ENCODE measurements around the gene SFT2D2. TPM values are rescaled to one million over a fixed set of nuclear protein-coding genes. Genes with fewer than 3 reads are reported as not detected.

The SFT2D2 gene
- polyA plus RNA-seq, 1 of the 3 experiments (the other 2 are of a cell fraction) = 9.3 TPM

DNA sequence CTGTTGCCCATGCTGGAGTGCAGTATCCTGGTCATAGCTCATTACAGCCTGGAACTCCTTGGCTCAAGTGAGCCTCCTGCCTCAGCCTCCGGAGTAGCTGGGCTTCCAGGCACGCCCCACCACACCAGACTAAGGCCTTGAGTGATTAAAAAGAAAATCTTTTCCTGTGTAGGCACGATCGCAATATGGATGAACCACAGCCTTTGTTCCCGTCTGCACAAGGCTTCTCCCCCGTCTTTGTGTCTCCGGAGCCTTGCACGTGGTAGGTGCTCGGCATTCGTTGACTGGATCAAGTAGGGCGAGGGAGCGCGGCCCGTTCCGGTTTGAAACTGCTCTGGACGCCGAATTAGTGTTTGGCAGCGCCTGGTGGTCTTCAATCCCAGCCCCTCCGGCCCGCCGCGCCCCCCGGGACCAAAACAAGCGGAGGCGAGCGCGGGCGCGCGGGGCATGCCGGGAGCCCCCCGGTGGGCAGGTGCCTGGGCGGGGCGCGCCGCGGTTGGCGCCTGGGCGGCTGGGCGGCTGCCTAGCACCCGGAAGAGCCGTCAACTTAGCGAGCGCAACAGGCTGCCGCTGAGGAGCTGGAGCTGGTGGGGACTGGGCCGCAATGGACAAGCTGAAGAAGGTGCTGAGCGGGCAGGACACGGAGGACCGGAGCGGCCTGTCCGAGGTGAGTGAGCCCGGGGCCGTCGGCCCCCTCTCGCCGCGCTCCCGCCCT, at the start of gene SFT2D2 (continued):
- TF ChIP-seq, protein P1, sequence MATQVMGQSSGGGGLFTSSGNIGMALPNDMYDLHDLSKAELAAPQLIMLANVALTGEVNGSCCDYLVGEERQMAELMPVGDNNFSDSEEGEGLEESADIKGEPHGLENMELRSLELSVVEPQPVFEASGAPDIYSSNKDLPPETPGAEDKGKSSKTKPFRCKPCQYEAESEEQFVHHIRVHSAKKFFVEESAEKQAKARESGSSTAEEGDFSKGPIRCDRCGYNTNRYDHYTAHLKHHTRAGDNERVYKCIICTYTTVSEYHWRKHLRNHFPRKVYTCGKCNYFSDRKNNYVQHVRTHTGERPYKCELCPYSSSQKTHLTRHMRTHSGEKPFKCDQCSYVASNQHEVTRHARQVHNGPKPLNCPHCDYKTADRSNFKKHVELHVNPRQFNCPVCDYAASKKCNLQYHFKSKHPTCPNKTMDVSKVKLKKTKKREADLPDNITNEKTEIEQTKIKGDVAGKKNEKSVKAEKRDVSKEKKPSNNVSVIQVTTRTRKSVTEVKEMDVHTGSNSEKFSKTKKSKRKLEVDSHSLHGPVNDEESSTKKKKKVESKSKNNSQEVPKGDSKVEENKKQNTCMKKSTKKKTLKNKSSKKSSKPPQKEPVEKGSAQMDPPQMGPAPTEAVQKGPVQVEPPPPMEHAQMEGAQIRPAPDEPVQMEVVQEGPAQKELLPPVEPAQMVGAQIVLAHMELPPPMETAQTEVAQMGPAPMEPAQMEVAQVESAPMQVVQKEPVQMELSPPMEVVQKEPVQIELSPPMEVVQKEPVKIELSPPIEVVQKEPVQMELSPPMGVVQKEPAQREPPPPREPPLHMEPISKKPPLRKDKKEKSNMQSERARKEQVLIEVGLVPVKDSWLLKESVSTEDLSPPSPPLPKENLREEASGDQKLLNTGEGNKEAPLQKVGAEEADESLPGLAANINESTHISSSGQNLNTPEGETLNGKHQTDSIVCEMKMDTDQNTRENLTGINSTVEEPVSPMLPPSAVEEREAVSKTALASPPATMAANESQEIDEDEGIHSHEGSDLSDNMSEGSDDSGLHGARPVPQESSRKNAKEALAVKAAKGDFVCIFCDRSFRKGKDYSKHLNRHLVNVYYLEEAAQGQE (IDR thresholded peaks at IDR 0.05; ENCODE audit: low read depth, low read length) = peak; percentile 31; the same call in 1 of the 2 replicates
- TF ChIP-seq TAF1 (IDR thresholded peaks at IDR 0.05; ENCODE audit: borderline replicate concordance, low read depth, low read length) (peak; percentile 81), RCOR1 (IDR thresholded peaks at IDR 0.05; ENCODE audit: low read length) (0 out of 2 replicates have a peak, but pooled peaks have one; percentile 29), RFX5 (IDR thresholded peaks at IDR 0.05; ENCODE audit: low read length) (no peak), RAD21 (IDR thresholded peaks at IDR 0.05; ENCODE audit: low read length) (no peak), TCF12 (IDR thresholded peaks at IDR 0.05) (no peak), POLR2AphosphoS5 (IDR thresholded peaks at IDR 0.05; ENCODE audit: low read depth, low read length) (peak; percentile 46; the same call in 1 of the 2 replicates)
- TF ChIP-seq, protein P2, sequence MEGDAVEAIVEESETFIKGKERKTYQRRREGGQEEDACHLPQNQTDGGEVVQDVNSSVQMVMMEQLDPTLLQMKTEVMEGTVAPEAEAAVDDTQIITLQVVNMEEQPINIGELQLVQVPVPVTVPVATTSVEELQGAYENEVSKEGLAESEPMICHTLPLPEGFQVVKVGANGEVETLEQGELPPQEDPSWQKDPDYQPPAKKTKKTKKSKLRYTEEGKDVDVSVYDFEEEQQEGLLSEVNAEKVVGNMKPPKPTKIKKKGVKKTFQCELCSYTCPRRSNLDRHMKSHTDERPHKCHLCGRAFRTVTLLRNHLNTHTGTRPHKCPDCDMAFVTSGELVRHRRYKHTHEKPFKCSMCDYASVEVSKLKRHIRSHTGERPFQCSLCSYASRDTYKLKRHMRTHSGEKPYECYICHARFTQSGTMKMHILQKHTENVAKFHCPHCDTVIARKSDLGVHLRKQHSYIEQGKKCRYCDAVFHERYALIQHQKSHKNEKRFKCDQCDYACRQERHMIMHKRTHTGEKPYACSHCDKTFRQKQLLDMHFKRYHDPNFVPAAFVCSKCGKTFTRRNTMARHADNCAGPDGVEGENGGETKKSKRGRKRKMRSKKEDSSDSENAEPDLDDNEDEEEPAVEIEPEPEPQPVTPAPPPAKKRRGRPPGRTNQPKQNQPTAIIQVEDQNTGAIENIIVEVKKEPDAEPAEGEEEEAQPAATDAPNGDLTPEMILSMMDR (IDR thresholded peaks at IDR 0.05) = no peak

DNA sequence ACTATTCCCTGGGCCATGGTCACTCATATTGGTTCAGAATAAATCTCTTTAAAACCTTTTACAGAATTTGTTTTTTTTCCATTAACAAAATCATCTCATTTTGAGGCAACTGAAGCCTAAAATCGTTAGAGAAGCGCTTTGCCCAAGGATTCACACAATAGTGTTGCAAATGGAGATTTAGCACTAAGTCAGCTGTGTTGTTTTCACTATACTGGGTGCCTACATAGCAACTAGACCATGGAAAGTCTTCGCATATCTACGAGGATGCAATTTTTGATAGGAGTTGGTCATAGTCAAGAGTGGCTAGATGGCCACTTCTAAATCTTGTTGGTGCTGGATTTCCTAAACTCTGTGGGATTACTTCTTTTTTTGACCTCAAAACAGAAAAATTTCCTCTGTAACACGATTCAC, 47.6 kb upstream of the SFT2D2 start:
- DNase-seq = no peak
- H3K4me1 ChIP-seq (ENCODE audit: control insufficient read depth in 1 of 2, insufficient read depth in 2 of 2, low read depth in 1 of 2, low read length in 1 of 2) = peaks cover 0 to 4% of the 10 kb centered on the region in 2 experiments; a peak in 1 of 4 replicates
- no peaks in the 10 kb centered on the region for H3K9me2 ChIP-seq
- H3K9ac ChIP-seq = peak overlapping the region; percentile 21; the same call in 1 of the 2 replicates
- H3F3A ChIP-seq (replicated peaks; ENCODE audit: insufficient read depth) = peaks cover 20% of the 10 kb centered on the region
- H3K79me2 ChIP-seq (ENCODE audit: insufficient read depth) = peaks cover 41% of the 10 kb centered on the region
- no peaks in the 10 kb centered on the region for H3K27me3 ChIP-seq (ENCODE audit: insufficient read depth)
- TF ChIP-seq NFIC (IDR thresholded peaks at IDR 0.05; ENCODE audit: borderline replicate concordance) (no peak), EZH2phosphoT487 (IDR thresholded peaks at IDR 0.05; ENCODE audit: borderline replicate concordance, low read depth) (no peak), CHD2 (IDR thresholded peaks at IDR 0.05; ENCODE audit: low read length, partially characterized antibody) (no peak), GABPA (IDR thresholded peaks at IDR 0.05; ENCODE audit: low read depth) (no peak)
- H3K9me3 ChIP-seq = no peaks in the 10 kb centered on the region
- peak overlapping the region; percentile 18; the same call in 1 of the 2 replicates for H3K4me2 ChIP-seq
- peaks cover 0 to under 1% of the 10 kb centered on the region in 2 experiments for H3K36me3 ChIP-seq (replicated peaks in 1 of 2; ENCODE audit: control insufficient read depth in 1 of 2, insufficient read depth in 2 of 2, low read length in 1 of 2)
- CTCF ChIA-PET = interaction anchor here (1.1 to 1.8 kb wide), 3 partner anchors 33 to 57 kb away, joined by 3 to 5 read pairs (median 4); no protein-coding TSS in a partner anchor
- no peaks in the 10 kb centered on the region for H4K20me1 ChIP-seq (ENCODE audit: insufficient read depth)
- peak overlapping the region; percentile 80 to 97; a peak in 3 of 4 replicates for H3K4me3 ChIP-seq (ENCODE audit: low read depth in 2 of 2, low read length in 1 of 2)
- WGBS (ENCODE audit: low lambda C conversion rate) = 63% methylated on average over 5 of the region's 5 CpGs
- H2AFZ ChIP-seq (ENCODE audit: low read depth) = peak overlapping the region; percentile 92
- peak overlapping the region; percentile 84 to 91 for H3K27ac ChIP-seq (ENCODE audit: low read depth in 2 of 2, low read length in 1 of 2)
- POLR2A ChIA-PET = no interaction called here
